Islet precursor cell (in vitro differentiated cells): ENCODE results near the gene HSPBP1.
"Not testable (repeated sequence)": the region's sequence is repeated elsewhere in the genome, so short reads cannot be mapped to it uniquely, and the experiment has no call there.

ENCODE experiments used
- DNase-seq: peaks from one replicate; pipeline ENCODE4 v3.0.0-alpha.2; 2018

HSPBP1 gene

DNA sequence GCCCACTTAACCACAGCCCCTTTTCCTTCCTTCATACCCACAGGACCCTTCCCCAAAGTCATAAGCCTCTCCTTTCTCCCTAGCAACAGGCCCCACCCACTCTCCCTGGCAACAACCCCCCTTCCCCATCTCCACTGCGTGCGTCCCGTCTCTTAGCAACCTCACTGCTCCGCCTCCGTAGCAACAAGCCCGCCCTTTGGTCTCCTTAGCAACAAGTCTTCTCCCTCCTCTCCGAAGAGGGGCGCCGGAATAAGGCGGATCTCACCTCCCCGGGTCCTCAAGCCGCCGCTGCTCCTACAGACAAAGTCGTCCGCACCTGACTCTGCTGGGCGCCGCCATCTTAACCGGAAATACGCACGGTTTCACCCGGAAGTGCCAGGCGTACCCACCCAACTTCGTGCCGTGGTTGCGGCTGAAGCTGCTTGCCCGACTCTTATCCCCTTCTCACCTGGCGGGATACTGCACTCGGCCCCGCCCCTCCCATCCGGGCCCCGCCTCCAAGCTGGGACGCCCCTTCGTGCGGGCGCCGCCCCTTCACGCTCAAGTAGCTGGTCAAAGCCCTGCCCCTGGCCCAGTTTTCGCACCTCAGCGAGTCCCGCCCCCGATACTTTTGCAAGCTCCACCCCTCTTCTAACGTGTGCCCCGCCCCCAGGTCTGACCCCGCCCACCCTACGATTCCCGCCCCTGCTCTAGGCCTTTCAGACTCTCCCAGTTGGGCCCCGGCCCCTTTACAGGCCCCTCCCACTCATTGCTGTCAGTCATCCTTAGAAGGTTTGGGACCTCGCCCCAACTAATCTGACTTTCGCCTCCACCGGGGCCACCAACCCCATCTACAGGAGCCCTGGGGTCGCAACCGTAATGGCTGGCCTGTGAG lies at the start of gene HSPBP1:
Gene HSPBP1 (minus strand): TSS at position 341 of the 874 bp plus-strand sequence. CDS start 502 bp downstream, outside the sequence.
- peak; percentile 99 for DNase-seq

GRCh38 chr19:55328774-55329318 lies 48.9 kb upstream of the HSPBP1 start:
- DNase-seq, result not testable (repeated sequence)

DNA sequence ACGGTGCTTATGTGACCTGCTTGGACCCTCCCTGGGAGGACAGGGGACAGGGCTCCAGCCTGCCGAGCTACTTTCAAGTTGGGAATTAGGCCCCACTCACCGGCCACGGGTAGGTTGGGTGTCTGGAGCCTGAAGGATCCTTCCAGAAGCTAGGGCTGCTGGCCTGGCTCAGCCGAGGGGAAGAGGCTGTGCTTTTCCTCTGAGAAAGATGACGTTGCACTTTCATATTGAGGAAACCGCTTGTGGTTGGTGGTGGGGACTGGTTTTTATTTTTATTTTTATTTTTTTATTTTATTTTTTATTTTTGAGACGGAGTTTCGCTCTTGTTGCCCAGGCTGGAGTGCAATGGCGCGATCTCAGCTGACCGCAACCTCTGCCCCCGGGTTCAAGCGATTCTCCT lies 45.3 kb upstream of the HSPBP1 start, which contains the start of gene TMEM150B:
Gene TMEM150B (minus strand): TSS at position 170 of the 400 bp plus-strand sequence. CDS start 4,305 bp downstream, outside the sequence.
- peak; percentile 28 for DNase-seq

DNA sequence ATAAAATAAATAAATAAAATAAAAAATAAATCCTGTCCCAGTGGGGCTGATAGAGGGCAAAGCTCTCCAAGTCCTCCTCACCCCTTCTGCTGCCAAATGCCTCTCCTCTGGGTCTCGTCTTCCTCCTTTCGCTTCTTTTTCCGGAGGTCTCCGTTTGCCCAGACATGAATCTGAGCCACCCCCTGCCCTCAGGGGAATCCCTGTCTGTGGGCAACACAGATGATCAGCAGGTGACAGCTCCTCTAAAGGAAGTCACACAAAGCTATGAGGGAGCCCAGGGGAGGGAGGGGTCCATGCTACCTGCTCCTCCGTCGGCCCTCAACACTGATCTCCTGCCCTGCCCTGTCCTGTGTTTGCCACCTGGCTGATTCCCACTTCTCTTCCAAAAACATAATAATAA lies 44.8 kb upstream of the HSPBP1 start:
- no peak for DNase-seq

DNA sequence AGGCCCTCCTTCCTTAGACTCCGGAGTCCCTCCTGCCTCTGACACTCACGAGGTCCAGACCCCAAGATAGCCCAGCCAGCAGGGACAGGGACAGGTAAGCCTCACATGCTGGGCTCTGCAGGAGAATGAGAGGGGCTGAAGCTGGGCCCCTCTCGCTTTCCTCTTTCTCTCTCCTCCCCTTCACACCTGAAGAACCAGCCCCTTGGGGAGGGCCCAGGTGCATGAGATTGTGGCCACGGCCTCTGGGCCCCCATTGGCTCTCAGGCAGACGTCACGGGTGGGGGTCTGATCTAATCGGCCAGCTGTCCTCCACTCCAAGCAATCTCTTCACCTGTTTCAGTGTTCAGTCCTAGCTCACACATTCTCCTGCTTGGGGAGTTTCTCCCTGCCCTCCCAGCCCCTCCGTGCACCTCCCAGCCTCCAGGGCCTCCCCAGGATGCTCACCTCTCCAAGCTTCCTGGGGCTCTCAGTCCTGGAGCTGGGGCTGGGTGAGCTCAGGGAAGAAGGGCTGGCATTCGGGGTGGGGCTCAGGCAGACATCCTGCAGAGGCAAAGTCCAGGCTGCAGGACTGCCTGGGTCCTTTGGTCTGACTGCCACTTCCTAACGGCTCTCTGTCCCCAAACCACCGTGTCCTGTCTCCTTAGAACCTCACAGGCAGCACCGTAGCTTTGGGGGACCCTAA lies 42.4 kb upstream of the HSPBP1 start:
- DNase-seq, result no peak

- DNase-seq, result no peak
These were observed 41.7 kb upstream of the HSPBP1 start for GRCh38 chr19:55321466-55322137.

- no peak for DNase-seq
These were observed 41.0 kb upstream of the HSPBP1 start for GRCh38 chr19:55320844-55321419.

DNA sequence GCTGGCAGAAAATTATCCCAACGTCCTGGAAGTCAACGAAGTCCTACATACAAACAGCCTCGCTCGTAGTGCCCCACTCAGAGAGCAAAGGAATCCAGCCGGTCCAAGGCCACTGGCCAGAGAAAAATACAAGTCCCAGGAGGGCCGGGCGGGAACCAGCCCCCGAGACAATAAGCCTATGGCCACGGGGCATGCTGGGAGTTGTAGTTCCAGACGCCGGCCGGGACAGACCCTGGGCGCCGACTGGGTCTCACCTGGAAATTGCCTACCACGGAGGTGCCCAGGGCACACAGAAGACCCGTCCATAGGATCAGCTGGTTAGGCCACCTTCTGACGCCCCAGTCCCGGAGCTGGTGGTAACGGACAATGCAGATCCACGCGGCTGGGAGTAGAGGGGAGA lies 39.9 kb upstream of the HSPBP1 start:
- DNase-seq, result peak; percentile 87

DNA sequence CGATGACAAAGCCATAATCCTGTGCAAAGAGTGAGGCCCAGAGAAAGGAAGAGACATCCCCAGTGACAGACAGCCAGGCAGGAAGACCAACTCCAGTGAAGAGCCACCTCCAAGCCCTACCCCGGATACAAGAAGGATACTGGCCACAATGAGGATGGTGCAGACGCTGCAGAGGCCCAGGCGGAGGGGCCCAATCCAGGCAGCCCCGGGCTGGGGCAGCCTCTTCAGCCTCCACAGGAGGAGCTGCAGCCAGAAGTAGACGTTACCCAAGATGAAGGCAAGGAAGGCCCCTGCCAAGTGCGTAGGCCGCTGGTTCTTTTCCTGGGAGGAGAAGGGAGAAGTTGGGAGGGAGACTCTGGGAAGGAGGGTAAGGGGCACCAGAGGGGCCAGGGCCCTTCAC lies 36.7 kb upstream of the HSPBP1 start:
- no peak for DNase-seq

DNA sequence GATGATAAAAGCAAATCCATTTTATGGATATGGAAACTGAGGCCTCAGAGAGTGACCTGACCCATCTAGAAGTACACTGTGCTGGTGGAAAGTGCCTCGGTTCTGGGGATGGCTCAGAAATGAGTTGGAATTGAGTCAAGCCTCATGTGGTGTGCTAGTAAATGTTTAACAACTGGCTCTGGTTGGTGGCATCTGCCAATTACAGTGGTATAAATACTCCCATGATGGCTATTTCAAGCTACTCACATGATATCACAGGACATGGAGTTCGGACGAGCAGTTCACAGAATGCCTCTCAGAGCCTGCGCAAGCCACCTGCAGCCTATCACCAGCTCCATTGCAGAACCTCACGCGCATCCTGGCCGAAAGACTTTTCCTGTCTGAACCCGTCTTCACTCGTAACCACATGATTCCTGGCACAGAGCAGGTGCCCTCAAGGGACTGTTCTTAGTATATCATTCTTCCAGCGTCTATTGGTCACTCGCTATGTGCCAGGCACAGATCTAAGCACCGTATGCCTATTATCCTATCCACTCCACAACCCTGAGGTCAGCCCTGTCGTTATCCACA lies 36.1 kb upstream of the HSPBP1 start:
- no peak for DNase-seq

DNA sequence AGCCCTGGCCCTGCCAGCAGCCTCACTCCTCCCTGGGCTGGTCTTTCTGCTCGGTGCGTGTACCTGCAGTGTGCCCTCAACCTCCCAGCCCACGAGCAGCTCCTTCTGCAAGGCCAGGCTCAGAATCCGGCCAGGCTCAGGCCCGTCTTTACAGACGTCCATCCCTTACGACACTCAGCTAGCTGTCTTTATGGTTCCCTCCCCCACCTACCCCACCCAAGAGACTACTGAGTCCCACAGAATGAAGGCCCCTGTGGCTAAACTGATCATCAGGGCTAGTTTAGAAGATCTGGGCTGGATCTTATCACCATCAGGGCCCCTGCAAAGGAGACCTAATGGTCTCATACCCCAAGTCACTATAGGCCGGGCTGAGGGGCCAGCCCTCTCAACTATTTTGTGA lies 34.5 kb upstream of the HSPBP1 start:
- DNase-seq, result no peak

DNA sequence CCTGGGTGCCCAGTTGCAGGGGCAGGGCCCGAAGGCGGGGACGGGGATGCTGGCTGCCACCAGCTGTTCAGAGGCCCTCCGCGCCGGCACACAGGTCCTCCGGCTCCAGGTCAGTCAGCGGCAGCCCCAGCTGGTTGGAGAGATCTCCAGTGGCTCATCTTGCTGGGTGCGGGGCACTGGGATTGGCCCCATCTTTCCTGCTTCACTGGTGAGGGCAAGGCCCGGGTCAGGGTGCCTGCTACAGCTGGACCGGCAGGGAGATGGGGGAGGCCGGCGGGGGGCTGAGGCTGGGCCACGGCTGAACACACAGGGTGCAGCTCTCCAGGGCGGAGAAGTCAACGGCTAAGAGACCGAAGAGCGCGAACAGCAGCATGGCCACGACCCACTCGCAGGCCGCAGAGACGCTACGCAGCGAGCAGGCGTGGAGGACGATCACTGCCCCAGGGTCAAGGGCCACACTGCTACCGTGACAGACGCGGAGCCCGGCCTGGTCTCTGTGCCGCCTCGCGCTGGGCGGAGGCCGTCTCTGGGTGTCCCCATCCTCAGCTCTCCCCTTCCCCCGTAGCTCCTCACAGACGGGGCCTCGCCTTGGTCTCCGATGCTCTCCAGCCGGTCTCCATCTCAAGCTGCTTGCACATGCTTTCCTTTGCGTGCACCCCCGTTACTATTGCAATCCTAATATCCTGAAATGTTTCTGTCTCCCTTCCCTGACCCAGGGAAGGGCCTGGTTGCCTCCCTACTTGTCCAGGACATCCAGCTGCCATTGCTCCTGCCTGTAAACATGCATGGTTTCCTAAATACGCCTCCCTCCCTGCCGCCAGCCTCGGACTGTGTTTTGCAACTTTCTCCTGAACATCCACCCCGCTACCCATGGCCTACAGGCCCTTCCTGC lies 33.0 kb upstream of the HSPBP1 start:
- DNase-seq, result no peak

DNA sequence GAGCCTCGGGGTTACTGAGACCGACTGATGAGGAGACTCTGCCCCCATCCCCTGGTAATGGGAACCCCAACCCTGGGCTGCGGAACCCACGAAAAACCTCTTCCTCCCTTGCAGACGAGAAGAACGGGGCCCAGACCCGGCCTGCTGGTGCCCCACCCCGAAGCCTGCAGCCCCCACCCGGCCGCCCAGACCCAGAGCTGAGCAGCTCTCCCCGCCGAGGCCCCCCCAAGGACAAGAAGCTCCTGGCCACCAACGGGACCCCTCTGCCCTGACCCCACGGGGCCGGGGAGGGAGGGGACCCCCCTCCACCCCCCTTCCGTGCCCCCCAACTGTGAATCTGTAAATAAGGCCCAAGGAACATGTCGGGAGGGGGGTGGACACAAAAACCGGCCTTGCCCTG lies 31.9 kb upstream of the HSPBP1 start:
- DNase-seq, result no peak

DNA sequence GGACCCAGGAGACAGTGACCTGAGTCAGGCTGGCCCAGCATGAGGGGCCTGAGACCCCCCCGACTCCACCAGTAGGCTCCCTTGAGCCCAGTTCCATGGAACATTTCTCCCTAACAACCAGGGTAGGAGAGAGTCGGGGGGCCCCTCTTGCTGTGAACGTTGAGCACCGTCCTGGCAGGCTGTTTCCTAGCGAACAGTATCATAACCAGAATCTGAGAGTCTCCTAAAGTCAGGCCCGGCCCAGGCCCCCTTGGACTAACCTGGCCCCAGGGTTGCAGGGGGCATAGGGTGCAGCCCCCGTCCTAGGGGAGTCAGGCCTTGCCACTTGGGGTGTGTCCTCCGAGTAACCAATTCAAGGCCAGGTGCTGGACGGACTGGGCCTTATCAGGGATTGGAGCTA lies 31.5 kb upstream of the HSPBP1 start:
- DNase-seq, result no peak

DNA sequence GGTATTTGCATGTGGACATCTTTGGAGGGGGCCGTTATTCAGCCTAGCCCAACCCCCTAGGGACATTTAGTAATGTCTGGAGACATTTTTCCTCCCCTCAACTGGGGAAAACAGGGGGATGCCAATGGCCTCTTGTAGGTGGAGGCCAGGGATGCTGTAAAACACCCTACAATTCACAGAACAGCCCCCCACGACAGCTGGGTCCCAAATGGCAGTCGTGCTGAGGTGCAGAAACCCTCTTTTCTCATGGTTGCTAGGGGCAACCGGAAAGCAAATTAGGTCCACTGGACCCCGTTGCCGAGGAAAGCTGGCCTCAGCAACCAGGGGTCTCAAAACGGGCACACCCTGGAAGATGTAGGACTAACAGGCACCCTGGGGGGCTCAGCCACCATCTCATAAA lies 30.6 kb upstream of the HSPBP1 start:
- DNase-seq, result no peak

DNA sequence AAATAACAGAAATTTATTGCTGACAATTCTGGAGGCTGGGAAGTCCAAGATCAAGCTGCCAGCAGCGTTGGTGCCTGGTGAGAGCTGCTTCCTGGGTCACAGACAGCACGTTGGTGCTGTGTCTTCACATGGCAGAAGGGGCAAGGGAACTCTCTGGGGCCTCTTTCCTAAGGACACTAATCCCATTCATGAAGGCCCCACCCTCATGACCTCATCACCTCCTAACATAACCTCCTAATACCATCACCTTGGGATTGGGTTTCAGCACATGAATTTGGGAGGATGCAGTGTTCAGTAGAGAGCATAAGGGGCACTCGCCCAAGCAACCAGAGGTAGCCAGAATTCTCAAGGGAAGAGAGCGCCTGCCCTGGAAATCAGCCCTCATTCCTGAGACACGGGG lies 29.5 kb upstream of the HSPBP1 start:
- DNase-seq, result no peak

GRCh38 chr19:55308281-55308680 lies 28.4 kb upstream of the HSPBP1 start:
- no peak for DNase-seq

DNA sequence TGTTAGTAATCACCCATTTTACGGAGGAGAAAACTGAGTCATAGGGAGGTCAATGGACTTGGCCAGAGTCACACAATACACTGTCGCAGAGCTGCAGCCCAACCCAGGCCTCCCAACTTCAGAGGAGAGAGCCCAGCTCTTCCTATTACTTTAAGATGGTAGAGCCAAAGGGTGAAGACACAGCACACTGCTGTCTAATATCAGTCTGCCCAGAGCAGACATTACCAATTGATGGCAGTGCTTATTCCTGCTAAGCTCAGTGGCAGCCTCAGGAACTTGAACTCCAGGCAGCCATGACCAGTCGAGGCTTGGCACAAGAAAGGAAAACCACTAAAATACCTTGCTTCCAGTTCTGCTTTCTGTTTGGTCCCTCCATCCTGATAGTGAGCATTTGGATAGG lies 26.8 kb upstream of the HSPBP1 start:
- no peak for DNase-seq

GRCh38 chr19:55305983-55306562 lies 26.2 kb upstream of the HSPBP1 start:
- DNase-seq, result no peak

- no peak for DNase-seq
These were observed 25.6 kb upstream of the HSPBP1 start for GRCh38 chr19:55305491-55305890.

DNA sequence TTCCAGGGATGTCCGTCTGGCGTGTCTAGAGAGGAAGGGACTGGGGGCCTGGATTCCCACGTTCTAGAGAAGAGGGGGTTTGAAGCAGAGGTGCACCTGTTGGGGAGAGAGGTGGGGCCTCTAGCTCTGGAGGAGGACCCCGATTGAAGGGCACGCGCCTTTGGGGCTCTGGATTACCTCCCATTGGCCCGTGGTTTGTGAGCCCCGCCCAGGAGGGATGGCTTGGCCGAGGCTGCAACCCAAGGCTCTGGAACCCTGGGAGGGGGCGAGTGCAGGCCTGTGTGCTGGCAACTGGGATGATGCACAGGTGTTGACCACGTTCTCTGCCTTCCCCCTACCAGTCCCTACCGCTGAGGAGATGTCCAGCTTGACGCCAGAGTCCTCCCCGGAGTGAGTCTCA lies 25.1 kb upstream of the HSPBP1 start:
- no peak for DNase-seq
